Measurements from ENCODE around the gene AFF3.
"Not testable (repeated sequence)": the region's sequence is repeated elsewhere in the genome, so short reads cannot be mapped to it uniquely, and the experiment has no call there.

The AFF3 gene

DNA sequence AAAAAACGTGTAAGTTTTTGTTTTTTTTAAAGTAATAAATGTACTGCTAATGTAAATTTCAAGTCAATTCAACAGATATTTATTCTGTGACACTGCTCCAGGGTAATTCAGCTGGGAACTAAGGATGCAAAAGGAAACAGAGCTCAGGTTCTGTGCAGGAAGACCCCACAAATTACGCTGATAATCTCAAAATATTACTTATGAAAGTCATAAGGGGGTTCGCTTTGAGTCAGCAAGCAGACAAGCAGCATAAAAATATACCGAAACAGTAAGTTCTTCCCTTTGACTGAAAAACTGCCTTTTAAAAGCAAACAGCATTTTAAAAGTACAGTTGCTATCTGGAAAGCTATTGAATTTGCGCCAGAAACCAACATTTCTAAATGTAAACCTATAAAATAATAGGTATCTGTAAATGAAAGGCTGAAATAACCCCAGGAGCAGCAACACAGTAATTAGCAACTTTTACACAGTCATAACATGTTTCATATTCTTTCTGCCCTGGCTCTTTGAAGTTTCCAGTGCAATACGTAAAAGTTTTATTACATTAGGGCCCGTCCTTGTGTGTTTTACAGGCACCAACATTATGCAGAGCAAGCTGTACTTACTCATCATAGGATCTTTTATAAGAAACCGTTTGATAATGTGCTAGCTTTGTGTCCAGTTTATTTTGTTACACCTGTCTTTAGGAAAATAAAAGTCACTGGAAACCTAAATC lies 39.8 kb downstream of the AFF3 start:
- H3K4me3 ChIP-seq (ENCODE audit: low read depth, low read length); DNase-seq (ENCODE audit: low read depth): not testable (repeated sequence)

- not testable (repeated sequence) for H3K4me3 ChIP-seq (ENCODE audit: low read depth, low read length)
These were observed 43.5 kb downstream of the AFF3 start for GRCh38 chr2:100098855-100099254.

DNA sequence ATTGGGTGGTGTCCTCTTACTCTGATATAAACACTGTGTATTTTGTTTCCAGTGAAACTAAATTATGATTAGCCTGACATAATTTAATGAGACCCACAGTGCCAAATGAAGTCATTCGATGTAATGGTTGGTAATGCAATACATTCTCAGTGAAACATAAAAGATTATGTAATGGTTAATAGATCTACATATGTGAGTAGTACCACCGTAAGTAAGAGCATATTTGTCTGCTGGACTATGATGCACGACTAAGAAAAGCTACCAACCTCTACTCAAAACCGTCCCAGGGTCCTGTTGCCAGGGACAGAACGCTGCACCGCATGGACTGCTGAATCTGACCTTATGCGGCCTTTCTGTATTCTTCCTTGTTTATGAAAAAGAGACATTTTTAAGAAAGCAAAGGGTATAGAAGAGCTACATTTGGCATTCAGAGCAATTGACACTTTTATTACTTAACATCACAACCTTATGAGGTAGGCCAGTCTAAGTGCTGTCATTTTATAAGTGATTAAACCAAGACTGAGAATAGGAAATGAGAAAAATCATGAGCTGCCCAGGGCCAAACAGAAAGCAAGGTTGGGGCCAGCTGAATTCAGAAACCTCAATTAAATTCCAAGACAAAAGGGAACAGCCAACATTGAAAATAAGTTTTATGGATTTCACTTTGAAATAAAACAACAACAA lies 44.6 kb downstream of the AFF3 start:
- not testable (repeated sequence) for DNase-seq (ENCODE audit: low read depth); H3K4me3 ChIP-seq (ENCODE audit: low read depth, low read length)

More at GRCh38 chr2:100098855-100099254, 43.5 kb downstream of the AFF3 start:
- not testable (repeated sequence) for DNase-seq (ENCODE audit: low read depth)

- not testable (repeated sequence) for DNase-seq (ENCODE audit: low read depth); H3K4me3 ChIP-seq (ENCODE audit: low read depth, low read length)
These were observed 46.5 kb downstream of the AFF3 start for GRCh38 chr2:100095845-100096244.

GRCh38 chr2:100091807-100092206 lies 50.6 kb downstream of the AFF3 start:
- not testable (repeated sequence) for DNase-seq (ENCODE audit: low read depth); H3K4me3 ChIP-seq (ENCODE audit: low read depth, low read length)

DNA sequence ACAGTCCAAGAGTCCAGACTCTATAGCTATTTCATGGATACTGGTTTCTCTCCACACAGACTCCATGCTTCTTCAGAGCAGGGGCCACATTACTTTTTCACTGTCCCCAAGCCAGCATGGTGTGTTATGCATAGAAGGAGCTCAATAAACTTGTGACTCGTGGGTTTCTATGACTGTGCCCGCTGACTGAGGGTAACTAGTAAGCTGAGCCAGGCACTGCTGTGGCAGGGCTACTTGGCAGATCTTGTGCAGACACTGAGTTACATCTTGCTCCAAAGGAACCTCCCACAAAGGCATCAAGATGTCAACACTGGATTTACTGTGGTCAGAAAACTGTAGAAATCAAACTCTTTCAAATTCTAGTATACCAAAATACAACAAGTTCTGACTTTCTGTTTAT lies 56.6 kb downstream of the AFF3 start:
- not testable (repeated sequence) for H3K4me3 ChIP-seq (ENCODE audit: low read depth, low read length); DNase-seq (ENCODE audit: low read depth)

GRCh38 chr2:100083421-100084216 lies 58.8 kb downstream of the AFF3 start:
- DNase-seq (ENCODE audit: low read depth); H3K4me3 ChIP-seq (ENCODE audit: low read depth, low read length): not testable (repeated sequence)

DNA sequence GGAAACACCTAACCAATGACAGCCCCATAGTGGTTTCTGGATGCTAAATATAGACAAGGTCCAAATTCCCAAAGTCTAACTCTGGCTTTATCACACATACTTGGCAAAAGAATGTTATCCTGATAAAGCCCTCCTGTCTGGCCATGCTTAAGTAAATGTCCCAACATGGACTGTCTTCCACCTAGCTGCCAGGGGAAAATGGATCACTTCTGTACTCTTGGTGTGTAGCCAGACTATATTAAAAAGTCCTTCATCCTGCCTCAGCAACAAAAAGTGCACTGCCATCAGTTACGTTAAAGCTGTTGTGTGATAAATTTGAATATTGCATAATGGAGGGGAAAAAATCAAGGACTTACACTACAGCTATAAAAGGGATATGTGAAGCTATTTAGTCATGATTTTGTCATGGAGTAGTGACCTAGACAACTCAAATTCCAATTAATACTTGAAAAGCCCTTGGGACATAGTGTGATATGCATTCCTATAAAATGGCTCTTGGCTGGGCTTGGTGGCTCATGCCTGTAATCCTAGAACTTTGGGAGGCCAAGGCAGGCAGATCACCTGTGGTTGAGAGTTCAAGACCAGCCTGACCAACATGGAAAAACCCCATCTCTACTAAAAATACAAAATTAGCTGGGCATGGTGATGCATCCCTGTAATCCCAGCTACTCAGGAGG lies 60.0 kb downstream of the AFF3 start:
- not testable (repeated sequence) for DNase-seq (ENCODE audit: low read depth)

DNA sequence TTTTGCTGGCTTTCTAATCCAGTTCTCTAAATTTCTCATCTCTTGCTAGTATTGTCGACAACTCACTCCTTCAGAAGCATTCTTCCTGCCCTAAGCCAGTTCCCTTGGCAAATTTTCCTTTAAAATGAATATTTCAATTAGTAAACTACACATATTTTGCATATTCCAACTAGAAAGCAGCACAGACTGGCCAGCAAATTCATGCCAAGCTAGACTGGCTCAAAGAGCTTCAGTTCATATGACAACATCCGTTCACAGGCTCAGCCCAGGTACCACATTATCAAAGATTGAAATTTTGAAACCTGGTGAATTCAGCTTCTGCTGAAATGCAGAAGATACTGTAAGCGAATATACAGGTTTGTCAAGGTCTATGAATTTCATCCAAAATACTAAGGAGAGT lies 64.5 kb downstream of the AFF3 start:
- no peak for DNase-seq (ENCODE audit: low read depth)
- TF ChIP-seq, protein P1, sequence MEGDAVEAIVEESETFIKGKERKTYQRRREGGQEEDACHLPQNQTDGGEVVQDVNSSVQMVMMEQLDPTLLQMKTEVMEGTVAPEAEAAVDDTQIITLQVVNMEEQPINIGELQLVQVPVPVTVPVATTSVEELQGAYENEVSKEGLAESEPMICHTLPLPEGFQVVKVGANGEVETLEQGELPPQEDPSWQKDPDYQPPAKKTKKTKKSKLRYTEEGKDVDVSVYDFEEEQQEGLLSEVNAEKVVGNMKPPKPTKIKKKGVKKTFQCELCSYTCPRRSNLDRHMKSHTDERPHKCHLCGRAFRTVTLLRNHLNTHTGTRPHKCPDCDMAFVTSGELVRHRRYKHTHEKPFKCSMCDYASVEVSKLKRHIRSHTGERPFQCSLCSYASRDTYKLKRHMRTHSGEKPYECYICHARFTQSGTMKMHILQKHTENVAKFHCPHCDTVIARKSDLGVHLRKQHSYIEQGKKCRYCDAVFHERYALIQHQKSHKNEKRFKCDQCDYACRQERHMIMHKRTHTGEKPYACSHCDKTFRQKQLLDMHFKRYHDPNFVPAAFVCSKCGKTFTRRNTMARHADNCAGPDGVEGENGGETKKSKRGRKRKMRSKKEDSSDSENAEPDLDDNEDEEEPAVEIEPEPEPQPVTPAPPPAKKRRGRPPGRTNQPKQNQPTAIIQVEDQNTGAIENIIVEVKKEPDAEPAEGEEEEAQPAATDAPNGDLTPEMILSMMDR (conservative IDR thresholded peaks at IDR 0.05; ENCODE audit: low read depth, low read length) = no peak
- H3K4me3 ChIP-seq (ENCODE audit: low read depth, low read length) = no peak overlapping the region

More for the DNA sequence above, 60.0 kb downstream of the AFF3 start:
- not testable (repeated sequence) for H3K4me3 ChIP-seq (ENCODE audit: low read depth, low read length)

GRCh38 chr2:100077456-100077855 lies 64.9 kb downstream of the AFF3 start:
- TF ChIP-seq, protein P1 (conservative IDR thresholded peaks at IDR 0.05; ENCODE audit: low read depth, low read length) = no peak
- no peak for DNase-seq (ENCODE audit: low read depth)
- H3K4me3 ChIP-seq (ENCODE audit: low read depth, low read length) = no peak overlapping the region

- TF ChIP-seq, protein P1 (conservative IDR thresholded peaks at IDR 0.05; ENCODE audit: low read depth, low read length) = no peak
- DNase-seq (ENCODE audit: low read depth) = no peak
- H3K4me3 ChIP-seq (ENCODE audit: low read depth, low read length) = no peak overlapping the region
These were observed 66.9 kb downstream of the AFF3 start for GRCh38 chr2:100075532-100075931.

Measured in choroid plexus epithelial cell (primary cell).